ENCODE results near the gene ZCCHC8.
"Not testable (repeated sequence)": the region's sequence is repeated elsewhere in the genome, so short reads cannot be mapped to it uniquely, and the experiment has no call there.

The ZCCHC8 gene

DNA sequence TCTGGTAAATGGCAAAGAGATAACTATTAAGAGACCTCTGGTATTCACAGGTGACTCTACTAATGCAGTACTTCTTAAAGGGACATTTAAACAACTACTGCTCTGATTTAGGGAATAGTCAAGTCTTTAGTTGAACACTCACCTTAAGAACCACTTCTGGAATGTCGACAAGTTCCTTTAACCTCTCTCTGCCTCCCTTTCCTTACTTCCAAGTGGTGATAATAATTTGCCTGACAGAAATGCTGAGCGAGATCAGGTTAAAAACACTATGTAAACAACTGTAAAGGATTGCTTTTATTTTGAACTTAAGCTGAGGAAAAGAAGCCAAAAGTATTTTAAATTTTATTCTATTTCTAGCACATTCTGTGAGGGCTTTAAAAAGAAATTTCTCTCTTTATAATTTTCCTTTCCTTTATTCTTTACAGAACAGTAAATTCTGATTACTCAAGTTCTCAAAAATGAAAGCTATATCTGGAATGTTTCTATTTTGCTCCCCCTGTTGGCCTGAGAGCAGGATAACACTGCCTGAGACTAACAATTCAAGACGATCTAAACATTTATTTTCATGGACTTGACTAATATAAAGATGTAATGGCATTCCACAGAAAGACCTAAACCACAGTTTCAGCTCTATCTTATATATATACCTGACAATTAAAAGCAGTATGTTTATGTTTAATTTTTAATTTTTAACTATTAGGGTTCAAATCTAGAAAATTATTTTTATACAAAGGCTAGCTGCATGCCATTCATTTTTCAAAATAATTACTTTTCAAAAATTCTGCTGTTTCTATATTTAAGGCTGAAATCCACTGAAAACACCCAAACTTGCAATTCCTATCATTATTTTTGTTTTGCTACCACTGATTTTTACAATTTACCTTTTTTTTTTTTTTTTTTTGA lies 29.2 kb downstream of the ZCCHC8 start:
- no peak for DNase-seq (ENCODE audit: low read depth in 2 of 2)

- not testable (repeated sequence) for DNase-seq (ENCODE audit: low read depth in 2 of 2)
These were observed 30.2 kb downstream of the ZCCHC8 start for GRCh38 chr12:122470576-122470975.

GRCh38 chr12:122469856-122470255 lies 30.9 kb downstream of the ZCCHC8 start:
- not testable (repeated sequence) for DNase-seq (ENCODE audit: low read depth in 2 of 2)

DNA sequence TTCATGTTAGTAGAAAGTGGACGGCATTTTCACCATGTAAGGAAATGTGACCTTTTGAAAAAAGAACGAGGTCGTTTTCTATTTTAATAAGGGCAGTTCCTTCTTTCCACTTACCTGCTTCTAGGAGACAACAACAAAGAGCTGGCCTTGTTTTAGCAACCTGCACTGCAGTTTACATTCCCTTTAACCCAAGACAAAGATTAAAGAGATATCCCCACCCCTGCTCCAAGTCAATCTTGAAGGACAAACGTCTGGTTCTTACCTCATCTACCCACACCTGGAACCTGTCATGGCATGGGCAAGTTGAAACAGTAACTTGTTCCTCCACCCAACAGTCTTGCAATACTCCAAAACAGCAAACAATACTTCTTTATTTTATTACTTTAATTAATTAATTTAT lies 32.7 kb downstream of the ZCCHC8 start:
- DNase-seq (ENCODE audit: low read depth in 2 of 2), result no peak

- not testable (repeated sequence) for DNase-seq (ENCODE audit: low read depth in 2 of 2)
These were observed 36.3 kb downstream of the ZCCHC8 start for GRCh38 chr12:122464317-122465042.

- no peak for DNase-seq (ENCODE audit: low read depth in 2 of 2)
These were observed 40.1 kb downstream of the ZCCHC8 start for GRCh38 chr12:122460641-122461040.

DNA sequence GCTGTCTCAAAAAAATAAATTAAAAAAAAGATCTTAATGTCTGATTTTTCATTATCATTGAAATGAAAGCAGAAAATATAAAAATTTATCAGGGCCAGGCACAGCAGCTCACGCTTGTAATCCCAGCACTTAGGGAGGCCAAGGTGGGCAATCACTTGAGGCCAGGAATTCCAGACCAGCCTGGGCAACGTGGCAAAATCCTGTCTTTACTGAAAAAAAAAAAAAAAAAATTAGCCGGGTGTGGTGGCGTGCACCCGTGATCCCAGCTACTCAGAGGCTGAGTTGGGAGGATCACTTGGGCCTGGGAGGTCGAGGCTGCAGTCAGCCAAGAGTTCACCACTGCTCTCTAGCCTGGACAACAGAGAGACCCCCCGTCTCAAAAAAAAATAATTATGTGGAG lies 40.7 kb downstream of the ZCCHC8 start:
- no peak for DNase-seq (ENCODE audit: low read depth in 2 of 2)

GRCh38 chr12:122459211-122459610 lies 41.5 kb downstream of the ZCCHC8 start:
- no peak for DNase-seq (ENCODE audit: low read depth in 2 of 2)

DNA sequence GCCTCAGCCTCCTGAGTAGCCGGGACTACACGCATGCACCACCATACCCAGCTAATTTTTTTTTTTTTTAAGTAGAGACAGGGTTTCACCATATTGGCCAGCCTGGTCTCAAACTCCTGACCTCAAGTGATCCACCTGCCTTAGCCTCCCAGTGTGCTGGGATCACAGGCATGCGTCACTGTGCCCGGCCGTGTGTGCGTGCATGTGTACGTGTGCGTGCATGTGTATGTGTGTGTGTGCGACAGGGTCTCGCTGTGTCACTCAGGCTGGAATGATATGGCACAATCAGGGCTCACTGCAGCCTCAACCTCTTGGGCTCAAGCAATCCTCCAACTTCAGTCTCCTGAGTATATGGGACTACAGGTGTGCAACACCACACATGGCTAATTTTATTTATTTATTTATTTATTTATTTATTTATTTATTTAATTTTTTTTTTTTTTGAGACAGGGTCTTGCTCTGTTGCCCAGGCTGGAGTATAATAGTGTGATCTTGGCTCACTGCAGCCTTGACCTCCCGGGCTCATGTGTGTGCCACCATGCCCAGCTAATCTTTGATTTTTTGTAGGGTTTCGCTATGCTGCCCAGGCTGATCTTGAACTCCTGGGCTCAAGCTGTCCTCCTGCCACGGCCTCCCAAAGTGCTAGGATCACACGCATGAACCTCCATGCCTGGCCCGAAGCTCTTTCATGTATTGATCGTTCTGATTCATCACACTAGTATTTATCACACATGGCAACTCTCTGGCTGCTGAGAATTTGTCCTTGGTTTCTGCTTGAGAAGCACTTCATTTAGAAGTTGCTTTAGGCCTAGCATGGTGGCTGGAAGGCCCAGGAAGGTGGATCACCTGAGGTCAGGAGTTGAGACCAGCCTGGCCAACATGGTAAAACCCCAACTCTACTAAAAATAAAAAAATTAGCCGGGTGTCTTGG lies 42.4 kb downstream of the ZCCHC8 start:
- no peak for DNase-seq (ENCODE audit: low read depth in 2 of 2)

DNA sequence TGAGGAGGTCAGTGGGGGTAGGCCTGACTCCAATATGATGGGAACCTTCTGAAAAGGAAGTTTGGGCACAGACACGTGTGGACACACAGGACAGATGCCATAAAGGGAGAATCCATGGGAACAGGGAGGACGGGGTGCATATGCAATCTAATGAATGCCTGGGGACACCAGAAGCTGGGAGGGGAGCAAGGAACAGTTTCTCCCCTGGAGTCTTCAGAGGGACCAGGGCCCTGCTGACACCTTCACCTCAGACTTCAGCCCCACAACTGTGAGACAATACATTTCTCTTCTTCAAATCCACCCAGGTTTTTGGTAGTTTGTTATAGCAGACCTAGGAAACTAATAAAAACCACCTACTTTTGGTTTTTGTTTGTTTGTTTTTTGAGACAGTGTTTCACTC lies 43.1 kb downstream of the ZCCHC8 start:
- DNase-seq (ENCODE audit: low read depth in 2 of 2), result no peak

GRCh38 chr12:122454739-122455138 lies 46.0 kb downstream of the ZCCHC8 start:
- no peak for DNase-seq (ENCODE audit: low read depth in 2 of 2)

DNA sequence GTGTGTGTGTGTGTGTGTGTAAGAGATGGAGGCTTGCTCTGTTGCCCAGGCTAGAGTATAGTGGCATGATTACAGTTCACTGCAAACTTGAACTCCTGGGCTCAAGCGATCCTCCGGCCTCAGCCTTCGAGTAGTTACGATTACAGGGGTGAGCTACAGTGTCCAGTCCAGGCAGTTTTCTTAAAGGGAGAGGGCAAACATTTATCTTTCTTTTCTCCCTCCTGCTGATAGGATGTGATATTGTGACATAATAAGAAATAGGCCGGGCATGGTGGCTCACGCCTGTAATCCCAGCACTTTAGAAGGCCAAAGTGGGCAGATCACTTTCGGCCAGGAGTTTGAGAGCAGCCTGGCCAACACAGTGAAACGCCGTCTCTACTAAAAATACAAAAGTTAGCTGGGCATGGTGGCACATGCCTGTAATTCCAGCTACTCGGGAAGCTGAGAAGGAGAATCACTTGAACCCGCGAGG lies 46.4 kb downstream of the ZCCHC8 start:
- DNase-seq (ENCODE audit: low read depth in 2 of 2), result no peak

- no peak for DNase-seq (ENCODE audit: low read depth in 2 of 2)
These were observed 47.9 kb downstream of the ZCCHC8 start for GRCh38 chr12:122452701-122453285.

DNA sequence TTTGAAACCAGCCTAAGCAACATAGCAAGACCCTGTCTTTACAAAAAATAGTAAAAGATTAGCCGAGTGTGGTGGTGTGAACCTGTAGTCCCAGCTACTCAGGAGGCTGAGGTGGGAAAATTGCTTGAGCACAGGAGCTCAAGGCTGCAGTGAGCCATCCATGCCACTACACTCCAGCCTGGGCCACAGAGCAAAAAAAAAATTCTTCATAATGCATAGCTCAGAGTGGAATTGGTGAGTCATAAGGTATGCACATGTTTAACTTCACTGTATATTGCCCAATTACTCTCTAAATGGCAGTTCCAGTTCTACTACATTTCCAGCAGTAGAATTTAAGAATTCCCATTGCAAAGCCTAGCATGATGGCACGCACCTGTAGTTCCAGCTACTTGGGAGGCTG lies 51.4 kb downstream of the ZCCHC8 start:
- no peak for DNase-seq (ENCODE audit: low read depth in 2 of 2)

- not testable (repeated sequence) for DNase-seq (ENCODE audit: low read depth in 2 of 2)
These were observed 52.9 kb downstream of the ZCCHC8 start for GRCh38 chr12:122447825-122448224.

DNA sequence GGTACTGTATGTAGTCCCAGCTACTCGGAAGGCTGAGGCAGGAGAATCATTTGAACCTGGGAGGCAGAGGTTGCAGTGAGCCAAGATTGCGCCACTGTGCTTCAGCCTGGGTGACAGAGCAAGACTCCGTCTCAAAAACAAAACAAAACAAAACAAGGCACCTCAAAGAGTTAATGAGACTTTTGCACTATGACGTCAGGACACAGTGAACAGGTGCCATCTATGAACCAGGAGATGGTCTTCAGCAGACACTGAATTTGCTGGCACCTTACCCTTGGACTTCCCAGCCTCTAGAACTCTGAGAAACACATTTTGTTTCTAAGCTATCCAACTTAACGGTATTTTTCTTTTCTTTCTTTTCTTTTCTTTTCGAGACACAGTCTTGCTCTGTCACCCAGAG lies 54.3 kb downstream of the ZCCHC8 start:
- not testable (repeated sequence) for DNase-seq (ENCODE audit: low read depth in 2 of 2)

DNA sequence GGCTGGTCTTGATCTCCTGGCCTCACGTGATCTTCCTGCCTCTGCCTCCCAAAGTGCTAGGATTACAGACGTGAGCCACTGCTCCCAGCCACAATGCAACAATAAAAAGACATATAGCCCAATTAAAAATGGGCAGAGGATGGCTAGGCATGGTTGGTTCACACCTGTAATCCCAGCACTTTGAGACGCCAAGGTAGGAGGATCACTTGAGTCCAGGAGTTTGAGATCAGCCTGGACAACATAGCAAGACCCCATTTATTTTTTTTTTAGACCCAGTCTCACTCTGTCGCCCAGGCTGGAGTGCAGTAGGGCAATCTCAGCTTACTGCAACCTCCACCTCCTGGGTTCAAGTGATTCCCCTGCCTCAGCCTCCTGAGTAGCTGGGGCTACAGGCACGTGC lies 56.7 kb downstream of the ZCCHC8 start:
- not testable (repeated sequence) for DNase-seq (ENCODE audit: low read depth in 2 of 2)

GRCh38 chr12:122438822-122439221 lies 61.9 kb downstream of the ZCCHC8 start:
- DNase-seq (ENCODE audit: low read depth in 2 of 2), result not testable (repeated sequence)

- no peak for DNase-seq (ENCODE audit: low read depth in 2 of 2)
These were observed 63.0 kb downstream of the ZCCHC8 start for GRCh38 chr12:122437656-122438121.

- no peak for DNase-seq (ENCODE audit: low read depth in 2 of 2)
These were observed 65.5 kb downstream of the ZCCHC8 start for GRCh38 chr12:122435186-122435585.

DNA sequence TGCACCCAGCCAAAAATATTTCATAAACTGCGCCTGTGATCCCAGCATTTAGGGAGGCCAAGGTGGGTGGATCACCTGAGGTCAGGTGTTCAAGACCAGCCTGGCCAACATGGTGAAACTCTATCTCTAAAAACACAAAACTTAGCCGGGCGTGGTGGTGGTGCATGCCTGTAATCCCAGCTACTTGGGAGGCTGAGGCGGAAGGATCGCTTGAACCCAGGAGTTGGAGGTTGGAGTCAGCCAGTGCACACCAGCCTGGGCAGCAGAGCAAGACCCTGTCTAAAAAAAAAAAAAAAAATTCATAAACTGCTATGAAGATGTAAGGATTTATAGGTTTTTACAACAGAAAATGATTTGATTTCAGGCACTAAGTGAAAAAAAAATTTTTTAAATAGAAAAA lies 71.7 kb downstream of the ZCCHC8 start:
- not testable (repeated sequence) for DNase-seq (ENCODE audit: low read depth in 2 of 2)

Data from stimulated activated CD4-positive, alpha-beta T cell treated with anti-CD3 and anti-CD28 coated beads, Interleukin-1b, Interleukin-23, amount 100 ng/mL, for 4 hours (primary cell).